ENCODE measurements around the gene DCTN1.

GRCh38 chr2:74419345-74419744 lies 39.2 kb upstream of the DCTN1 start:
- no peak for TF ChIP-seq EZH2 (IDR thresholded peaks at IDR 0.05)
- TF ChIP-seq CTCF (IDR thresholded peaks at IDR 0.05) = no peak
- TF ChIP-seq EZH2phosphoT487 (IDR thresholded peaks at IDR 0.05) = no peak
